Activated CD8-positive, alpha-beta memory T cell treated with anti-CD3 and anti-CD28 coated beads for 1 hour (primary cell): ENCODE results near the gene CHRM1.
"Not testable (repeated sequence)": the region's sequence is repeated elsewhere in the genome, so short reads cannot be mapped to it uniquely, and the experiment has no call there.

ENCODE experiments used
- DNase-seq, 2 donors: peaks; one replicate each; pipeline ENCODE4 v3.0.0-alpha.2; 2020; ENCODE audit warnings: low read depth in 1 of 2; ENCODE audit errors: extremely low read depth in 1 of 2

The CHRM1 gene

DNA sequence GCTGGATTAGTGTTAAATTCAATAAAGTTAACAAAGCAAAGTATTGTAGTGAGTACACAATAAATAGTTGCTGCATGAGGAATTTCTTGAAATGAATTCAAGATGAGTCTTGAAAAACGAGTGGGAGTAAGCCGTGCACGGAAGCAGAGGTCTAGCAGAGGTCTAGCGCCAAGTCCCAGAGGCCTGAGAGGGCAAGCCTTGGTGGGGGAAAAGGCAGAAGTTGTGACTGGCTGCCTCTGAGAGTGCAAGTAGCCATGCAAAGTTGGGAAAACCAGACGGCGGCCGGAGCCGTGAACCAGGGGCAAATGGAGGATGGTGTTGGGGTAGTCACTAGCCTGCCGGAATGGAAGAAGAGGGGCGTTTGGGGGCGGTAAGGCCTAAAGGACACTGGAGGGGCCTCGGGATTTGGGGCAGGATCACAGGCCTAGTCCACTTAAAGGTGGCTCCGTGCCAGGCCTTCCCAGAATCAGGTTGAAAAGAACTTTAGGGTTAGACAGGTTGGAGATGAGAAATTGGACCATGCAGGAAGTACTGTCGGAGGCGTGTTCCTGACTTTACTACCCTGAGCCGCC, 40.8 kb downstream of the CHRM1 start:
- DNase-seq = no peak

DNA sequence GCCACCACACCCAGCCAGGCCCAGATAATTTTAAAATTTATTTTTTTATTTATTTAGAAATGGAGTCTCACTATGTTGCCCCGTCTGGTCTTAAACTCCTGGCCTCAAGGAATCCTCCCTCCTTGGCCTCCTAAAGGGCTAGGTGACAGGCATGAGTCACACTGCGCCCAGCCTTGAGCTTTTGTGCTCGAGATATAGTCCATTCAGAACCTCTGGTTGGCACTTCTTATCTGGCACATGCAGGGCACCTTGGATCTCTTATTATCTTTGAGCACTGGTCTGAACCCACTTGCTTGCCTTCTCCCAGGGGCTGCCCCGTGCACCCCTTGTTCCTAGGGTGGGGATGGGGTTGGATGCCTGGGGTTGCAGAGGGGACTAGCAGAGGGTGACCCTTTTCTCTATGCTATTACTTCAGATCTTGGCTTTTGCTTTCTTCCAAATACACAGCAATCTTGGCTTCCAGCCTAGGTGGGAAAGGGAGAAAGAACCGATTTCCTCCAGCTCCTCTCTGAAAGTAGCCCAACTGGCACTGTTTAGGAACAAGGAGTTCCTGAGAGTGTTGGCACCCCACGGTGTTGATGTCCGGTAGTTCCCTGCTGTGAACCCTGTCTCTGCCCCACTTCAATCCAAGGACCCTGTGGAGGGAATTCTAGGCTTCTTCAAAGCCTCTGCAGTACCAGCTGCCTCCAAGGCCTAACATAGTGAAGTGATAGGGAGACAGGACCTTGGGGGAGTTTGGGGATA, 41.8 kb downstream of the CHRM1 start:
- no peak for DNase-seq

DNA sequence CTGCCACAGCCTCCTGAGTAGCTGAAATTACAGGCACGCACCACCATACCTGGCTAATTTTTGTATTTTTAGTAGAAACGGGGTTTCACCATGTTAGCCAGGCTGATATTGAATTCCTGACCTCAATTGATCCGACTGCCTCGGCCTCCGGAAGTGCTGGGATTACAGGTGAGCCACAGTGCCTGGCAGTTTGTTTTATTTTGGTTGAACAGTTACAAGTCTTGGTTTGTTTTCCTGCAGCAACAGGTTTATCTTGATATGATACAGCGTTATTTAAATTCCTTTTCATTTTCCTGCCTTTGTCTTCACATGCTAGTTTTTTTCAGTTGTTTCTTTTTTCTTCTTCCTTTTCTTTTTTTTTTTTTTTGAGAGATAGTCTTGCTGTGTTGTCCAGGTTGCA, 44.5 kb downstream of the CHRM1 start:
- DNase-seq = no peak

DNA sequence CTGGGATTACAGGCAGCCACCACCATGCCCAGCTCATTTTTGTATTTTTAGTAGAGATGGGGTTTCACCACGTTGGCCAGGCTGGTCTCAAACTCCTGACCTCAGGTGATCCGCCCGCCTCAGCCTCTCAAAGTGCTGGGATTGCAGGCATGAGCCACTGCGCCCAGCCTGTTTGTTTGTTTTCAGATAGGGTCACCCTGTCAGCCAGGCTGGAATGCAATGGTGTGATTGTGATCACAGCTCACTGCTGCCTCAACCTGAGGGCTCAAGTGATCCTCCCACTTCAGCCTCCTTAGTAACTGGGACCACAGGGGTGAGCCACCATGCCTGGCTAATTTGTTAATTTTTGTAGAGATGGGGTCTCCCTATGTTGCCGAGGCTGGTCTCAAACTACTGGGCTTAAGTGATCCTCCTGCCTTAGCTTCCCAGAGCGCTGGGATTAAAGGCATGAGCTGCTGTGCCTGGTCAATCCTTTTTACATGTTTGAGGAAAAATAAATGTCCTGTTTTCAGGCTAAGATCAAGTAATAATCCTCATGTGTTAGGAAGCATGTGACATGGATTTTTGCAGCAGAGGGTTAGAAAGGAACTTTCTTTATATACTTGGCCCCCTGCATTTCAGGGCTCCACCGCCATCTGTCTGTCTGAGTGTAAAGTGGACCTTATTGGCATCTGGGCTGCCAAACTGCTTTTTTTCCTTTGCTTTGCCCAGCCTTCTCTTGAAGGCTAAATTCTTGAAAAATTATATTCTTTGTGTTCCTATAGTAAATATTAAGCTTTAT, 45.3 kb downstream of the CHRM1 start:
- no peak for DNase-seq

DNA sequence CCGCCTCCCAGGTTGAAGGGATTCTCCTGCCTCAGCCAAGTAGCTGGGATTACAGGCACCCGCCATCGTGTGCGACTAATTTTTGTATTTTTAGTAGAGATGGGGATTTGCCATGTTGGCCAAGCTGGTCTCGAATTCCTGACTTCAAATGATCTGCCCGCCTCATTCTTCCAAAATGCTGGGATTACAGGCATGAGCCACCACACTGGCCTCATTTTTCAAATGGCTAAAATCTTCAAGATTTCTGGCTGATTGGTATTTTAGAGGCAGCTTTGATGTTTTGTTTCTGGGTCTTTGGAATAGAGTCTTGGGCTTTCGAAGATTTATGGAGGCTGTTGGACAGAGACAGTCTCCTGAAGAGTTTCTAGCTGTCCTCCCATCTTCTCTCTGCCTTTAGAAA, 46.3 kb downstream of the CHRM1 start:
- DNase-seq = no peak

DNA sequence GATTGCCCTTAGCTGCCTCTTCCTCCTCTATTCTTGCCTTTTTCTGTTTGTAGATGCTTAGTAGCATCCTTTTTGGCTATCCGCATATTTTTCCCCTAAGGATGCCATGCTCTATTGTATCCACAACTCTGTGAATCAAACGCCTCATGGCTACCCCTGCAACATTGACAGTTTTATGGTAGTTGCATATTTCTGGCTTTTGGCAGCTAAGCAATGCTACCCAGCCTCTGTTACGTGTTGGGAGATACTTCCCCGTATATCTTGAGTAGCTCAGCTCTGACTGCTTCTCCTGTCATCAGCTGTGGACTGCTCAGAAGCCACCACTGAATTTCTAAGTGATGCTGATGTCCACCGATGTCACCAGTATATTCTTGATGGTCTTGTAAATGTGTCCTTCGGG, 55.5 kb downstream of the CHRM1 start:
- no peak for DNase-seq

DNA sequence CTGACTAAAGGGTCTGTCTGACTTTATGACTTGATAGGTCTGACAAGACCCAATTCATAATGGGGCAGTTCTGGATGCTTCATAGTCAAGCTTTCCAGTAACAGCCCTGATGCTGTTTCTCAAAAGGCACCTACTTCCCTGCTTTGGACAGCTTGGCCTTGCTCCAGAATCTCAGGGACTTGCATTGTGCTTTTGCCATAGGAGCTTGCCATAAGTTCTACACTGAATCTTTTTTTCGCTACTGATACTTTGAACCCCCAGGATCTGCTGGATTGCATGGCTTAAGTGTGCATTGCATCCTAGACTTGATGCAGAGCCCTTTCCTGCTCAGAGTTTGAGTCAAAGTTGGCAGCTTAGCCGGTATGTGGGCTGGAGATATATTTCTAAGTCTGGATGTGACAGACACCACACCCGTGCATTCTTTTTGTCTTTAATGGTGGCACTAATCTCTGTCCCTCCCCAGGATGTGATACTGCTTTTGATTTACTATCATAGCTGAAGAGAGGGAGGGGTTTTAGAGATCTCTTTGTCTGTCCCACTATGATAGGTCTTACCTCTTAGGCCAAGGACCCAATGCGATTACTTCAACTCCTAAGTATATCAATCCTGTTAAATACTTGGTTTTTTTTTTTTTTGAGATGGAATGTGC, 57.4 kb downstream of the CHRM1 start:
- no peak for DNase-seq

DNA sequence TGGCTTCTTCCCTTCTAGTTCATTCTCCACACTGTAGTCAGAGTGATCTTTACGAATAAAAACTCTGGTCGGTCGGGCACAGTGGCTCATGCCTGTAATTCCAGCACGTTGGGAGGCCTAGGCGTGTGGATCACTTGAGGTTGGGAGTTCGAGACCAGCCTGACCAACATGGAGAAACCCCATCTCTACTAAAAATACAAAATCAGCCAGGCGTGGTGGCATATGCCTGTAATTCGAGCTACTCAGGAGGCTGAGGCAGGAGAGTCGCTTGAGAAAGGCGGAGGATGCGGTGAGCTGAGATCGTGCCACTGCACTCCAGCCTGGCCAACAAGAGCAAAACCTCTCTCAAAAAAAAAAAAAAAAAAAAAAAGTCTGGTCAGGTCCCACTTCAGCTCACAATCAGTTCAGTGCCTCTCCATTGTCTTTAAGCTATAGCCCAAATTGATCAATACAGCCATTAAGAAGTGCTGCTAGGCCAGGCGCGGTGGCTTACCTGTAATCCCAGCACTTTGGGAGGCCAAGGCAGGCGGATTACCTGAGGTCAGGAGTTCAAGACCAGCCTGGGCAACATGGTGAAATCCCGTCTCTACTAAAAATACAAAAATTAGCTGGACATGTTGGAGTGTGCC, 59.5 kb downstream of the CHRM1 start:
- not testable (repeated sequence) for DNase-seq

DNA sequence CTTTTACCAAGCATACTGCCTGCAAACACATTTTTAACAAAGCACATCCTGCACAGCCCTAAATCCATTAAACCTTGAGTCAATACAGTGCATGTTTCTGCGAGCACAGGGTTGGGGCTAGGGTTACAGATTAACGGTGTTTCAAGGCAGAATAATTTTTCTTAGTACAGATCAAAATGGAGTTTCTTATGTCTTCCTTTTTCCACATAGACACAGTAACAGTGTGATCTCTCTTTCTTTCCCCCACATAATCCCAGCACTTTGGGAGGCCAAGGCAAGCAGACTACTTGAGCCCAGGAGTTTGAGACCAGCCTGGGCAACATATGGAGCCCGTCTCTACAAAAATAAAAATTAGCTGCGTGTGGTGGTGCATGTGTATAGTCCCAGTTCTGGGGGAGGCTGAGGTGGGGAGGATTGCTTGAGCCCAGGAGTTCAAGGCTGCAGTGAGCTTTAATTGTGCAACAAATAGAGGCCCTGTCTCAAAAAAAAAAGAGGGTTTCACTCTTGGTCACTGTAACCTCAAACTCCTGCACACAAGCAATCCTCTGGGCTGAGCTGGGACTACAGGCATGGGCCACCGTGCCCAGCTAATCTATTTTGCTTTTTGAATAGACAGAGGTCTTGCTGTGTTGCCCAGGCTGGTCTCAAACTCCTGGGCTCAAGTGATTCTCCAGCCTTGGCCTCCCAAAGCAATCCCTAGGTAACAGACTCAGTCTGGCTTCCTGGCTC, 60.2 kb downstream of the CHRM1 start:
- no peak for DNase-seq

DNA sequence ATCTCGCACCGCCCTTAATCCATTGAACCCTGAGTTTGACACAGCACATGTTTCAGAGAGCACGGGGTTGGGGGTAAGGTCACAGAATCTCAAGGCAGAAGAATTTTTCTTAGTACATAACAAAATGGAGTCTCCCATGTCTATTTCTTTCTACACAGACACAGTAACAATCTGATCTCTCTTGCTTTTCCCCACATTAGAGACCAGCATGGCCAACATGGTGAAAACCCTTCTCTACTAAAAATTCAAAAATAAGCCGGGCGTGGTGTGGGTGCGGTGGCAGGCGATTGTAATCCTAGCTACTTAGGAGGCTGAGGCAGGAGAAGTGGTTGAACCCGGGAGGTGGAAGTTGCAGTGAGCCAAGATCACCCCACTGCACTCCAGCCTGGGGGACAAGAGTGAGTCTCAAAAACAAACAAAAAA, 61.9 kb downstream of the CHRM1 start:
- DNase-seq = not testable (repeated sequence)
